Measurements from ENCODE around the gene ATCAY.

ATCAY gene

GRCh38 chr19:3842948-3843347 lies 37.5 kb upstream of the ATCAY start:
- DNase-seq (ENCODE audit: extremely low spot score) = no peak
- CTCF ChIA-PET = interaction anchor here (5.0 kb wide), 1 partner anchor 21 kb away, joined by 17 read pairs; no protein-coding TSS in a partner anchor
- POLR2A ChIA-PET = no interaction called here
- TF ChIP-seq, protein P1, sequence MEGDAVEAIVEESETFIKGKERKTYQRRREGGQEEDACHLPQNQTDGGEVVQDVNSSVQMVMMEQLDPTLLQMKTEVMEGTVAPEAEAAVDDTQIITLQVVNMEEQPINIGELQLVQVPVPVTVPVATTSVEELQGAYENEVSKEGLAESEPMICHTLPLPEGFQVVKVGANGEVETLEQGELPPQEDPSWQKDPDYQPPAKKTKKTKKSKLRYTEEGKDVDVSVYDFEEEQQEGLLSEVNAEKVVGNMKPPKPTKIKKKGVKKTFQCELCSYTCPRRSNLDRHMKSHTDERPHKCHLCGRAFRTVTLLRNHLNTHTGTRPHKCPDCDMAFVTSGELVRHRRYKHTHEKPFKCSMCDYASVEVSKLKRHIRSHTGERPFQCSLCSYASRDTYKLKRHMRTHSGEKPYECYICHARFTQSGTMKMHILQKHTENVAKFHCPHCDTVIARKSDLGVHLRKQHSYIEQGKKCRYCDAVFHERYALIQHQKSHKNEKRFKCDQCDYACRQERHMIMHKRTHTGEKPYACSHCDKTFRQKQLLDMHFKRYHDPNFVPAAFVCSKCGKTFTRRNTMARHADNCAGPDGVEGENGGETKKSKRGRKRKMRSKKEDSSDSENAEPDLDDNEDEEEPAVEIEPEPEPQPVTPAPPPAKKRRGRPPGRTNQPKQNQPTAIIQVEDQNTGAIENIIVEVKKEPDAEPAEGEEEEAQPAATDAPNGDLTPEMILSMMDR (IDR thresholded peaks at IDR 0.05; ENCODE audit: control extremely low read depth, extremely low read depth, low read depth, missing control alignments) = no peak

GRCh38 chr19:3844596-3844995 lies 35.9 kb upstream of the ATCAY start:
- ChIA-PET POLR2A (no interaction called here), CTCF (no interaction called here)
- TF ChIP-seq, protein P1 (IDR thresholded peaks at IDR 0.05; ENCODE audit: control extremely low read depth, extremely low read depth, low read depth, missing control alignments) = no peak
- no peak for DNase-seq (ENCODE audit: extremely low spot score)

DNA sequence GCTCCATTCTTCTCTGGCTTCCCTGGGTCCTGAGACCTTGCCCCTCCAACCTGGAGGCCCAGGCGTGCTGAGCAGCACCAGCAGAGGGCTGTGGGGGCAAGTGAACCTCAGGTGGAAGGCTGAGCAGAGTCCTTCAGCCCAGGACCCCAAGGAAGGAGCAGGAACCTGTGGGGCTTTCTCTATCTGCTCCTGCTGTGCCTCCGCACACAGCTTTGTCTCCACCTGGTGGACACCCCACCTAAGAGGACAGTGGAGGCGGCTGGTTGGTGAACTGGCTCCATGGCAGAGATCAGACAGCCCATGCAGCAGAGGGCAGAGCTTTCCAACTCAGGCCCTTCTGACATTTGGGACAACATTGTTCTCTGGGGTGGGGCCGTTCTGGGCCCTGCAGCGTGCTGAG lies 31.4 kb upstream of the ATCAY start:
- DNase-seq (ENCODE audit: extremely low spot score) = no peak
- ChIA-PET POLR2A (no interaction called here), CTCF (interaction anchor here (1.2 to 1.3 kb wide), 2 partner anchors 27 to 33 kb away, joined by 3 to 4 read pairs; no protein-coding TSS in a partner anchor)

DNA sequence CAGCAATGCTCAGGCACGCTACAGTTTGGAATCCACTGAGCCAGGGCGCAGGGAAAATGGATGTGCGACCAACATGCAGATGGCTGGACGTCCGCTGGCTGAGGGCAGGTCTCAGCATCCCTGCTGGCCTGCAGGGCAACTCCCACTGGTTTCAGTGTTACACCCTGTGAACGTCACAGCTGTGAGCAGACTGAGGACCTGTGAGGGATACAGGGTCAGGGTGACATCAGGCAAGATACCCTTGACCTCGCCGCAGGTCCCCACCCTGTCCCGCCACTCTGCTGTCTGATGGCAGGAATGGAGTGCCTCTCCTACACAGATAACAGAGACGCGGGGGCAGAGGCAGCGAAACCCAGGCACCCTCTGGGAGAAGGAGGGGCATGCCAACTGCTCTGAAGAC lies 30.7 kb upstream of the ATCAY start:
- ChIA-PET CTCF (interaction anchor here (1.2 kb wide), 1 partner anchor 33 kb away, joined by 3 read pairs; no protein-coding TSS in a partner anchor), POLR2A (no interaction called here)
- DNase-seq (ENCODE audit: extremely low spot score) = no peak
- TF ChIP-seq, protein P1 (IDR thresholded peaks at IDR 0.05; ENCODE audit: control extremely low read depth, extremely low read depth, low read depth, missing control alignments) = no peak

More for the DNA sequence above, 31.4 kb upstream of the ATCAY start:
- TF ChIP-seq, protein P1 (IDR thresholded peaks at IDR 0.05; ENCODE audit: control extremely low read depth, extremely low read depth, low read depth, missing control alignments) = no peak

DNA sequence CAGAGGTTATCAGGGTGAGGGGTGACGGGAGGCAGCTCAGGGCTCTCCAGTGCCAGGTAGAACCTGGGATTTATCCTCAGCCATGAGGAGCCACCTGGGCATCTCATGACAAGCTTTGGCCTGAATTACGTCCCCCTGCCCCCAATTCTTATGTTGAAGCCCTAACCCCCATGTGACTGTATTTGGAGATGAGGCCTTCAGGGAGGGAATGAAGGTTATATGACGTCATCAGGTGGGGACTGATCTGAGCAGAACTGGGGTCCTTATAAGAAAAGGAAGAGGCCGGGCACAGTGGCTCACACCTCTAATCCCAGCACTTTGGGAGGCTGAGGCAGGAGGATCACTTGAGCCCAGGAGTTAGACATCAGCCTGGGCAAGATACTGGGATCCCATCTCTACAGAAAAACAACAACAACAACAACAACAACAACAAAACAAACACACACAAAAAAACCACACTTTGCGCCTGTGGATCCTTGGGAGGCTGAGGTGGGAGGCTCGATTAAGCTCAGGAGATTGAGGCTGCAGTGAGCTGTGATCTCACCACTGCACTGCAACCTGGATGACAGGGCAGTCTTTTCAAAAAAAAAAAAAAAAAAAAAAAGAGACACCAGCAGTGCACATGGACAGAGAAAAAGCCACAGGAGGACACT lies 30.0 kb upstream of the ATCAY start:
- CTCF ChIA-PET = no interaction called here
- POLR2A ChIA-PET = no interaction called here
- no peak for DNase-seq (ENCODE audit: extremely low spot score)
- TF ChIP-seq, protein P1 (IDR thresholded peaks at IDR 0.05; ENCODE audit: control extremely low read depth, extremely low read depth, low read depth, missing control alignments) = no peak

- CTCF ChIA-PET = no interaction called here
- TF ChIP-seq, protein P1 (IDR thresholded peaks at IDR 0.05; ENCODE audit: control extremely low read depth, extremely low read depth, low read depth, missing control alignments) = no peak
- POLR2A ChIA-PET = no interaction called here
- DNase-seq (ENCODE audit: extremely low spot score) = no peak
These were observed 29.0 kb upstream of the ATCAY start for GRCh38 chr19:3851254-3852176.
